SK-N-SH (cell line): ENCODE data around the gene SVBP. TPM values are rescaled to one million over a fixed set of nuclear protein-coding genes. Genes with fewer than 3 reads are reported as not detected.

Source experiments
- CTCF ChIA-PET: fragments of 300-600, 350-600 bp; formaldehyde crosslinking; extraction: SDS; loops from one replicate; lab custom pipeline; 2021; lab: Yijun Ruan, JAX
- POLR2A ChIA-PET: fragments of 350-600 bp; sonication (Branson Sonifier 250); formaldehyde crosslinking; extraction: SDS; loops from one replicate; lab custom pipeline; 2020; ENCODE audit warnings: antibody characterized with exemption, inconsistent platforms; lab: Yijun Ruan, JAX
- DNase-seq: peaks from one replicate; pipeline ENCODE4 v3.0.0; 2012
- H2AFZ ChIP-seq: fragments of 200-600 bp; sonication (generic); 2 replicates; pipeline ENCODE4 v1.8.1; 2016; ENCODE audit warnings: antibody characterized with exemption, mild to moderate bottlenecking, low read depth
- H3F3A ChIP-seq: fragments of 200-600 bp; sonication (generic); replicated peaks from 2 replicates; pipeline ENCODE3; 2016; ENCODE audit warnings: antibody characterized with exemption, mild to moderate bottlenecking; ENCODE audit not compliant: insufficient read depth
- H3K27ac ChIP-seq, 2 experiments: fragments of 200-500 bp in 1 of 2; fragments of 200-600 bp in 1 of 2; sonication (Bioruptor generic) in 1 of 2; sonication (generic), shearing (Covaris generic) in 1 of 2; 2 replicates each; pipeline versions ENCODE4 v1.5.1 to v1.6.1; 2014 to 2016; ENCODE audit warnings: low read depth in 2 of 2, inconsistent platforms in 1 of 2, low read length in 1 of 2, mild to moderate bottlenecking in 1 of 2, mixed read lengths in 1 of 2
- H3K27me3 ChIP-seq: fragments of 200-600 bp; sonication (generic), shearing (Covaris generic); 2 replicates; pipeline ENCODE4 v1.6.1; 2016; ENCODE audit warnings: mixed run types; ENCODE audit not compliant: insufficient read depth
- H3K36me3 ChIP-seq, 2 experiments: fragments of 200-500 bp in 1 of 2; fragments of 200-600 bp in 1 of 2; sonication (Bioruptor generic) in 1 of 2; sonication (generic) in 1 of 2; replicated peaks in 1 of 2; 2 replicates each; pipeline versions ENCODE3 to v1.5.1; 2014 to 2016; ENCODE audit warnings: low read length in 1 of 2, mild to moderate bottlenecking in 1 of 2; ENCODE audit not compliant: insufficient read depth in 2 of 2, control insufficient read depth in 1 of 2
- H3K4me1 ChIP-seq, 2 experiments: fragments of 200-500 bp in 1 of 2; fragments of 200-600 bp in 1 of 2; sonication (Bioruptor generic) in 1 of 2; sonication (generic), shearing (Covaris generic) in 1 of 2; 2 replicates each; pipeline versions ENCODE4 v1.5.1 to v1.6.1; 2014 to 2016; ENCODE audit warnings: low read depth in 1 of 2, low read length in 1 of 2, mixed run types in 1 of 2; ENCODE audit not compliant: insufficient read depth in 2 of 2, control insufficient read depth in 1 of 2
- H3K4me2 ChIP-seq: fragments of 200-600 bp; sonication (generic), shearing (Covaris generic); 2 replicates; pipeline ENCODE4 v1.6.1; 2017; ENCODE audit warnings: mixed run types
- H3K4me3 ChIP-seq, 2 experiments: fragments of 200-500 bp in 1 of 2; fragments of 200-600 bp in 1 of 2; sonication (Bioruptor generic) in 1 of 2; sonication (generic), shearing (Covaris generic) in 1 of 2; 2 replicates each; pipeline versions ENCODE4 v1.5.1 to v1.8.1; 2014 to 2016; ENCODE audit warnings: low read depth in 2 of 2, inconsistent platforms in 1 of 2, low read length in 1 of 2, mild to moderate bottlenecking in 1 of 2, mixed read lengths in 1 of 2, moderate library complexity in 1 of 2
- H3K79me2 ChIP-seq: fragments of 200-600 bp; sonication (generic); 2 replicates; pipeline ENCODE4 v1.8.1; 2017; ENCODE audit warnings: mild to moderate bottlenecking; ENCODE audit not compliant: insufficient read depth
- H3K9ac ChIP-seq: fragments of 200-600 bp; sonication (generic); 2 replicates; pipeline ENCODE4 v1.6.1; 2017; ENCODE audit warnings: mixed run types
- H3K9me2 ChIP-seq: fragments of 200-600 bp; sonication (generic); 2 replicates; pipeline ENCODE4 v1.6.1; 2017; ENCODE audit warnings: mixed run types
- H3K9me3 ChIP-seq: fragments of 200-600 bp; sonication (generic); 2 replicates; pipeline ENCODE4 v1.6.1; 2017; ENCODE audit warnings: mixed run types, mild to moderate bottlenecking, moderate library complexity
- H4K20me1 ChIP-seq: fragments of 200-600 bp; sonication (generic); 2 replicates; pipeline ENCODE4 v1.6.1; 2017; ENCODE audit warnings: mild to moderate bottlenecking, mixed run types; ENCODE audit not compliant: insufficient read depth
- CHD2 ChIP-seq: fragments of 150-350 bp; IDR thresholded peaks from 2 replicates; pipeline ENCODE4 v1.6.1; 2018; ENCODE audit warnings: low read length; ENCODE audit not compliant: partially characterized antibody
- CTCF ChIP-seq: fragments of 200-600 bp; sonication (generic); IDR thresholded peaks from 2 replicates; pipeline ENCODE4 v1.6.1; 2017; ENCODE audit warnings: antibody characterized with exemption, mild to moderate bottlenecking, moderate library complexity
- ELF1 ChIP-seq: IDR thresholded peaks from 2 replicates; pipeline ENCODE4 v1.4.0; 2012
- EZH2phosphoT487 ChIP-seq: fragments of 200-600 bp; sonication (generic); IDR thresholded peaks from 2 replicates; pipeline ENCODE4 v1.6.1; 2017; ENCODE audit warnings: low read depth, mixed run types, mild to moderate bottlenecking, antibody characterized with exemption, moderate library complexity, borderline replicate concordance
- FOXJ3 ChIP-seq: sonication (generic); formaldehyde crosslinking; IDR thresholded peaks from 2 replicates; pipeline ENCODE4 v1.5.1; 2020; ENCODE audit warnings: mild to moderate bottlenecking, missing genetic modification reagents
- FOXM1 ChIP-seq: IDR thresholded peaks from 2 replicates; pipeline ENCODE4 v1.4.0; 2012; ENCODE audit warnings: low read depth, mild to moderate bottlenecking
- GABPA ChIP-seq: IDR thresholded peaks from 2 replicates; pipeline ENCODE4 v1.4.0; 2012; ENCODE audit warnings: low read depth, mild to moderate bottlenecking
- MEF2A ChIP-seq: IDR thresholded peaks from 2 replicates; pipeline ENCODE4 v1.4.0; 2012; ENCODE audit warnings: low read depth, borderline replicate concordance
- MXI1 ChIP-seq: IDR thresholded peaks from 2 replicates; pipeline ENCODE4 v1.6.1; 2012; ENCODE audit warnings: mild to moderate bottlenecking, low read depth, low read length, improper control_type of control experiment
- NFIC ChIP-seq: IDR thresholded peaks from 2 replicates; pipeline ENCODE4 v1.4.0; 2012; ENCODE audit warnings: borderline replicate concordance
- PBX3 ChIP-seq: IDR thresholded peaks from 2 replicates; pipeline ENCODE4; 2012
- POLR2AphosphoS5 ChIP-seq: IDR thresholded peaks from 2 replicates; pipeline ENCODE4 v1.6.1; 2012; ENCODE audit warnings: low read depth, low read length
- RXRA ChIP-seq: IDR thresholded peaks from 2 replicates; pipeline ENCODE4 v1.4.0; 2012; ENCODE audit warnings: low read depth, mild to moderate bottlenecking, borderline replicate concordance
- SMC3 ChIP-seq: IDR thresholded peaks from 2 replicates; pipeline ENCODE4 v1.6.1; 2012; ENCODE audit warnings: low read depth, low read length, improper control_type of control experiment
- TCF12 ChIP-seq: IDR thresholded peaks from 2 replicates; pipeline ENCODE4 v1.4.0; 2012
- USF2 ChIP-seq: fragments of 150-350 bp; IDR thresholded peaks from 2 replicates; pipeline ENCODE4 v1.6.1; 2017; ENCODE audit warnings: antibody characterized with exemption, low read length, low read depth, borderline replicate concordance
- ZBTB33 ChIP-seq: IDR thresholded peaks from 2 replicates; pipeline ENCODE4 v1.4.0; 2012; ENCODE audit warnings: low read depth, borderline replicate concordance
- WGBS: methylation state at CpG from one replicate; pipeline ENCODE4 v1.1.6; 2017; ENCODE audit warnings: low lambda C conversion rate; 5-methylcytosine and 5-hydroxymethylcytosine counted together
- polyA plus RNA-seq, 3 experiments: library from polyadenylated mRNA; depleted of rRNA; stranded (reverse); fragments of >200 nt; gene quantifications; 2 replicates each; pipeline ENCODE4 v1.2.3, GENCODE V29; 2012

SVBP gene
- polyA plus RNA-seq, 1 of the 3 experiments (the other 2 are of a cell fraction), result 18.6 TPM

- H3F3A ChIP-seq, result peaks cover 5% of the 10 kb centered on the region
- H3K27ac ChIP-seq, result no peak overlapping the region
- no peak overlapping the region for H3K4me3 ChIP-seq
- ChIA-PET CTCF (no interaction called here), POLR2A (no interaction called here)
- H3K4me2 ChIP-seq, result no peak overlapping the region
- no peak overlapping the region for H2AFZ ChIP-seq
- H3K27me3 ChIP-seq, result no peaks in the 10 kb centered on the region
- H3K4me1 ChIP-seq, result peaks cover 0 to 11% of the 10 kb centered on the region in 2 experiments; a peak in 2 of 4 replicates
- DNase-seq, result no peak
- no peak overlapping the region for H3K9ac ChIP-seq
- TF ChIP-seq POLR2AphosphoS5 (no peak), USF2 (no peak), MEF2A (no peak), CTCF (no peak), FOXJ3 (CRISPR knock-in tag) (no peak), ZBTB33 (no peak), NFIC (no peak), CHD2 (no peak), PBX3 (no peak), EZH2phosphoT487 (no peak), TCF12 (no peak), MXI1 (no peak), FOXM1 (no peak), ELF1 (no peak), RXRA (no peak), SMC3 (no peak), GABPA (no peak)
- WGBS, result 78% methylated on average over 2 of the region's 2 CpGs
- H3K9me3 ChIP-seq, result no peaks in the 10 kb centered on the region
- peaks cover 20% of the 10 kb centered on the region; the same call in 1 of the 2 replicates for H3K79me2 ChIP-seq
- no peaks in the 10 kb centered on the region for H3K9me2 ChIP-seq
- H4K20me1 ChIP-seq, result no peaks in the 10 kb centered on the region
- peaks cover 16 to 22% of the 10 kb centered on the region in 2 experiments for H3K36me3 ChIP-seq
Observed at GRCh38 chr1:42851960-42852607, 34.9 kb upstream of the SVBP start.
